KOPT-K1 (cell line): ENCODE data around the gene CCDC154.
"Not testable (repeated sequence)": the region's sequence is repeated elsewhere in the genome, so short reads cannot be mapped to it uniquely, and the experiment has no call there.

ENCODE experiments used
- H3K27ac ChIP-seq: fragments of 200-600 bp; sonication (generic); 2 replicates; pipeline ENCODE4 v1.5.1; 2016; ENCODE audit warnings: antibody characterized with exemption, mild to moderate bottlenecking, low read depth, low read length; ENCODE audit not compliant: poor library complexity, severe bottlenecking
- H3K36me3 ChIP-seq: fragments of 200-600 bp; sonication (generic); 2 replicates; pipeline ENCODE4 v1.5.1; 2017; ENCODE audit warnings: antibody characterized with exemption, mild to moderate bottlenecking, low read length, moderate library complexity; ENCODE audit not compliant: insufficient read depth
- H3K9me3 ChIP-seq: fragments of 200-600 bp; sonication (generic); 2 replicates; pipeline ENCODE4 v1.5.1; 2017; ENCODE audit warnings: antibody characterized with exemption, low read length, mild to moderate bottlenecking; ENCODE audit not compliant: insufficient read depth, poor library complexity, severe bottlenecking

Gene CCDC154

DNA sequence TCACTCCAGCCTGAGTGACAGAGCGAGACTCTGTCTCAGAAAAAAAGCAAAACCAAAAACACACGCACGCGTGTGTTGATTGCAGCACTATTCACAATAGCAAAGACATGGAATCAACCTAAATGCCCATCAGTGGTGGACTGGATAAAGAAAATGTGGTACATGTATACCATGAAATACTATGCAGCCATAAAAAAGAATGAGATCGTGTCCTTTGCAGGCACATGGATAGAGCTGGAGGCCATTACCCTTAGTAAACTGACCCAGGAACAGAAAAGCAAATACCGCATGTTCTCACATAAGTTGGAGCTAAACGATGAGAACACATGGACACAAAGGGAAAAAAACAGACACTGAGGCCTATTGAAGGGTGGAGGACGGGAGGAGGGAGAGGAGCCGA, 34.6 kb upstream of the CCDC154 start:
- not testable (repeated sequence) for H3K36me3 ChIP-seq, H3K27ac ChIP-seq, H3K9me3 ChIP-seq

GRCh38 chr16:1477033-1477432, 32.7 kb upstream of the CCDC154 start:
- Histone ChIP-seq H3K27ac (no peak overlapping the region), H3K36me3 (no peaks in the 10 kb centered on the region), H3K9me3 (no peaks in the 10 kb centered on the region)

DNA sequence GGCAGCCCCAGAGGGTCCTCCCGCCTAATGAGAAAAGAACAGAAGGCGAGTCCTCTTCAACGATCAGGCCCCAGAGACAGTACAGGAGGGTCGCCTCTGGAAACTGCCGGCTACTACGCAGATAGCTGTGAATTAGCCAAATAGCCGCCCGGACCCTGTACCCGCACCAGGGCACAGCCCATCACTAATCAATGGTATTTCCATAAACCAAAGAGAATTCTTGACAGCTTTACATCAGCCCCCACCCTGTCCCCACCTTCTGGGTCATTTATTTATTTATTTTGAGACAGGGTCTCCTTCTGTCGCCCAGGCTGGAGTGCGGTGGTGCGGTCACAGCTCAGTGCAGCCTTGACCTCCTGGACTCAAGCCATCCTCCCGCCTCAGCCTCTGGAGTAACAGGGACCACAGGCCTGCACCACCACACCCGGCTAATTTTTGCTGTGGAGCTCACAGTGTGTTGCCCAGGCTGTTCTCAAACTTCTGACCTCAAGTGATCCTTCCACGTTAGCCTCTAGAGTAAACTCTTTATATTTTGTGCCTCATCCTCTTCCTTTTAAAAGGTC, 31.3 kb upstream of the CCDC154 start:
- Histone ChIP-seq H3K36me3 (no peaks in the 10 kb centered on the region), H3K9me3 (no peaks in the 10 kb centered on the region), H3K27ac (peak overlapping the region; percentile 92)

GRCh38 chr16:1474796-1475551, 30.6 kb upstream of the CCDC154 start, which contains the start of gene CLCN7:
Gene CLCN7, minus strand, starts transcription at chr16:1475028. Its CDS starts 54 bp downstream, at chr16:1474974.
- Histone ChIP-seq H3K27ac (peak within 1 kb of the TSS; percentile 92), H3K36me3 (no peaks in the 10 kb centered on the region), H3K9me3 (no peaks in the 10 kb centered on the region)

- Histone ChIP-seq H3K36me3 (no peaks in the 10 kb centered on the region), H3K27ac (peak overlapping the region; percentile 92)
These were observed 29.9 kb upstream of the CCDC154 start for GRCh38 chr16:1474082-1474795.

GRCh38 chr16:1472974-1473373, 28.6 kb upstream of the CCDC154 start:
- Histone ChIP-seq H3K27ac (no peak overlapping the region), H3K9me3 (no peaks in the 10 kb centered on the region), H3K36me3 (no peaks in the 10 kb centered on the region)

More at GRCh38 chr16:1474082-1474795, 29.9 kb upstream of the CCDC154 start:
- H3K9me3 ChIP-seq, result no peaks in the 10 kb centered on the region

DNA sequence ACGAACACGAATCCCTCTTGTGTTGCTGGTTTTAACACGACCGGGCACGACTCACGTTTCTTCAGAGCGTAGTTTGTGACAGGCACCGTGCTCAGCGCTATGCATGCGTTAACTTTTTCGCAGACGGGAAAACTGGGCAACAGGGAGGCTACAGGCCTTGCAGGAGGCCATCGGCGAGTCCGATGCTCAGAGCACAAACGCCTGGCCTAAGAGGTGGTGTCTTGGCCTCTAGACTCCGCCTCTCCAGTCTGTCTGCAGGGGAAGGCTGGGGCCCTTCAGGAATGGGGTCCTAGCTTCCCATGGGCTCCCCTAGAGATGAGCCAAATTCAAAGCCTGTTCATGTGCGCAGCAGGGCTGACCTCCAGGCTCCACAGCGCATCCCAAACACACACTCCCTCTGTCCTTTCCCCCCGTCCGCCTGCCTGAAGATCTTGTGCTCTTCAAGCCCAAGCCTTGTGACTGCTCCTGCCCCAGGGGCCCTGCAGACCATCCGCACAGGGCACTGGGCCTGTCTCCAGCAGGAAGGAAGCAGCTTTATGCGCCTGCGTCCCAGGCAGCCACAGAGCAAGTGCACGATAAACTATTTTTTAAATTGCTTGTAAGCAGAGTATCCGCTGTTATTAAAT, 27.3 kb upstream of the CCDC154 start:
- Histone ChIP-seq H3K9me3 (no peaks in the 10 kb centered on the region), H3K27ac (no peak overlapping the region), H3K36me3 (no peaks in the 10 kb centered on the region)

- no peak overlapping the region for H3K27ac ChIP-seq
- no peaks in the 10 kb centered on the region for H3K36me3 ChIP-seq
- H3K9me3 ChIP-seq, result no peaks in the 10 kb centered on the region
These were observed 26.3 kb upstream of the CCDC154 start for GRCh38 chr16:1470481-1471251.

DNA sequence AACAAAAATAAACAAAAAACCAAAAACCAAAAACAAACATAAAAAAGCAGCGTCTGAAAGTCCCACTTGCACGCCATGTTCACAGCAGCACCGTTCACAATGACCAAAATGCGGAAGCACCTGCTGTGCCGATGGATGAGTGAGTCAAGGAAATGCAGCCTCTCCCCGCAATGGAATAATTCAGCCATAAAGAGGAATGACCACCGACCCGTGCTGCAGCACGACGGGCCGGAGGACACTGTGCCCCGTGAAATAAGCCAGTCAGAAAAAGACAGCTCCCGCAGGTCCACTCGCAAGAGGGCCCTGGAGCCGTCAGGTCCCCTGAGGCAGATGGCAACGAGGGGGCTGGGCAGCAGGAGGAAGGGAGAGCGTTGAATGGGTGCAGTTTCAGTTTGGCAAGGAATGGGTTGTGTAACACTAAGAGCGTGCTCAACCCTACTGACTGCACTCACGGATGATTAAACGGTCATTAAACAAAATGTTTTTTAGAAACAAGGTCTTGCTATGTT, 25.4 kb upstream of the CCDC154 start:
- H3K36me3 ChIP-seq, result no peaks in the 10 kb centered on the region
- H3K27ac ChIP-seq, result no peak overlapping the region
- no peaks in the 10 kb centered on the region for H3K9me3 ChIP-seq

GRCh38 chr16:1469141-1469540, 24.8 kb upstream of the CCDC154 start:
- H3K27ac ChIP-seq, H3K9me3 ChIP-seq, H3K36me3 ChIP-seq: not testable (repeated sequence)

- Histone ChIP-seq H3K27ac (no peak overlapping the region), H3K36me3 (no peaks in the 10 kb centered on the region), H3K9me3 (no peaks in the 10 kb centered on the region)
These were observed 24.1 kb upstream of the CCDC154 start for GRCh38 chr16:1468426-1468810.

DNA sequence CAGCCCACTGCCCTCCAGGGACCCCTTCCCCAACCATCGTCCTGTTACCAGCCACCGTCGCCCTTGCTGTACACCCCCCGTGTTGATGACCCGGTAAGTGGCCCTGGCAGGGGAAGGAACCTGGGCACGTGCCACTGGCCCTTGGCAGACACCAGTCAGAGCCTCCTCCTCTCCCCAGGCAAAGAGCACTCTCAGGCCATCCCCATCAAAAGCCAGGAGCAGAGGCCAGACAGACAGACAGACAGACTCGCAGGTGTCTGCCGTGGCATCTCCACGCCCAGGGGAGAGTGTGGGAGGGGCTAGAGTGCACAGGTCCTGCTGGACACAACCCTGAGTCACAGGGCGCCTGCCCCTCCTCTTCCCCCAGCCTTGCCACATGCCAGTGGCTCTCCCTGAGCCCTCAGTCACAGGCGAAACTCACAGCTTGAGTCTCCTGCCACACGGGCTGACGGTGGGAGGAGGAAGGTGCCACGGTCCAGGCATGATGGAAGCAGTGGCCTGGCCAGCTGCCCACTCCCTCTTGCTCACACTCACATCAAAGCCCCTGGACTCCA, 22.7 kb upstream of the CCDC154 start:
- Histone ChIP-seq H3K27ac (no peak overlapping the region), H3K9me3 (no peaks in the 10 kb centered on the region), H3K36me3 (no peaks in the 10 kb centered on the region; the same call in 1 of the 2 replicates)

- Histone ChIP-seq H3K27ac (no peak overlapping the region), H3K9me3 (no peaks in the 10 kb centered on the region), H3K36me3 (peaks cover 6% of the 10 kb centered on the region; the same call in 1 of the 2 replicates)
These were observed 21.7 kb upstream of the CCDC154 start for GRCh38 chr16:1466054-1466453.

DNA sequence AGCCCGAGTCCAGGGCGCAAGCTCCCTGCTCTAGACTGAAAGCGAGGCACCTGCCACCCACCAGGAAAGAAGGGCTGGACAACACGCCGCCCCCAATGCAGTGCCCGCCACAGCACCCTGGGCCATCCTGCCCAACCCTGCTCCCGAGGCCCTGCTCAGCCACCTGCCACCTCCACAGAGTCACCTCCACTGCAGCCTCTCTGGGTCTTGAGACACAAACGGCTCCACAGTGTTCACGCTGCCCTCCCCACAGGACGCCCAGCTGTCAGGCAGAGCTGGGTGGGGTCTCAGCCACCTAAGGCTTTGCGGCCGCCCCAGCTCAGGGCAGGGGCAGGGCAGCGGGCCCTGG, 21.2 kb upstream of the CCDC154 start:
- no peaks in the 10 kb centered on the region for H3K9me3 ChIP-seq
- peaks cover 11% of the 10 kb centered on the region for H3K36me3 ChIP-seq
- H3K27ac ChIP-seq, result no peak overlapping the region
